Activated naive CD8-positive, alpha-beta T cell (primary cell): ENCODE results near the gene ATXN10.
"Not testable (repeated sequence)": the region's sequence is repeated elsewhere in the genome, so short reads cannot be mapped to it uniquely, and the experiment has no call there.

ENCODE experiments used
- H3K27ac Mint-ChIP-seq: one replicate; pipeline ENCODE4 v1.8.0; 2021; ENCODE audit warnings: mixed read lengths
- H3K27me3 Mint-ChIP-seq: one replicate; pipeline ENCODE4 v1.8.0; 2021; ENCODE audit warnings: mixed read lengths
- H3K36me3 Mint-ChIP-seq: one replicate; pipeline ENCODE4 v1.8.0; 2021; ENCODE audit warnings: mixed read lengths
- H3K4me1 Mint-ChIP-seq: one replicate; pipeline ENCODE4 v1.8.0; 2021; ENCODE audit warnings: low read depth, mixed read lengths
- H3K4me3 Mint-ChIP-seq: one replicate; pipeline ENCODE4 v1.8.0; 2021; ENCODE audit warnings: mild to moderate bottlenecking, mixed read lengths
- H3K9me3 Mint-ChIP-seq: one replicate; pipeline ENCODE4 v1.8.0; 2021; ENCODE audit warnings: low read depth, mixed read lengths

ATXN10 gene, protein sequence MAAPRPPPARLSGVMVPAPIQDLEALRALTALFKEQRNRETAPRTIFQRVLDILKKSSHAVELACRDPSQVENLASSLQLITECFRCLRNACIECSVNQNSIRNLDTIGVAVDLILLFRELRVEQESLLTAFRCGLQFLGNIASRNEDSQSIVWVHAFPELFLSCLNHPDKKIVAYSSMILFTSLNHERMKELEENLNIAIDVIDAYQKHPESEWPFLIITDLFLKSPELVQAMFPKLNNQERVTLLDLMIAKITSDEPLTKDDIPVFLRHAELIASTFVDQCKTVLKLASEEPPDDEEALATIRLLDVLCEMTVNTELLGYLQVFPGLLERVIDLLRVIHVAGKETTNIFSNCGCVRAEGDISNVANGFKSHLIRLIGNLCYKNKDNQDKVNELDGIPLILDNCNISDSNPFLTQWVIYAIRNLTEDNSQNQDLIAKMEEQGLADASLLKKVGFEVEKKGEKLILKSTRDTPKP

GRCh38 chr22:45671783-45672563 lies at the start of gene ATXN10:
Gene ATXN10, plus strand, starts transcription at chr22:45671834. Its CDS starts 230 bp downstream, at chr22:45672064.
- H3K4me3 Mint-ChIP-seq: peak within 1 kb of the TSS; percentile 93
- H3K9me3 Mint-ChIP-seq: no peaks in the 10 kb centered on the region
- peak within 1 kb of the TSS; percentile 90 for H3K27ac Mint-ChIP-seq
- H3K4me1 Mint-ChIP-seq: peaks cover 36% of the 10 kb centered on the region
- H3K36me3 Mint-ChIP-seq: peaks cover 4% of the 10 kb centered on the region
- peaks cover 3% of the 10 kb centered on the region for H3K27me3 Mint-ChIP-seq

DNA sequence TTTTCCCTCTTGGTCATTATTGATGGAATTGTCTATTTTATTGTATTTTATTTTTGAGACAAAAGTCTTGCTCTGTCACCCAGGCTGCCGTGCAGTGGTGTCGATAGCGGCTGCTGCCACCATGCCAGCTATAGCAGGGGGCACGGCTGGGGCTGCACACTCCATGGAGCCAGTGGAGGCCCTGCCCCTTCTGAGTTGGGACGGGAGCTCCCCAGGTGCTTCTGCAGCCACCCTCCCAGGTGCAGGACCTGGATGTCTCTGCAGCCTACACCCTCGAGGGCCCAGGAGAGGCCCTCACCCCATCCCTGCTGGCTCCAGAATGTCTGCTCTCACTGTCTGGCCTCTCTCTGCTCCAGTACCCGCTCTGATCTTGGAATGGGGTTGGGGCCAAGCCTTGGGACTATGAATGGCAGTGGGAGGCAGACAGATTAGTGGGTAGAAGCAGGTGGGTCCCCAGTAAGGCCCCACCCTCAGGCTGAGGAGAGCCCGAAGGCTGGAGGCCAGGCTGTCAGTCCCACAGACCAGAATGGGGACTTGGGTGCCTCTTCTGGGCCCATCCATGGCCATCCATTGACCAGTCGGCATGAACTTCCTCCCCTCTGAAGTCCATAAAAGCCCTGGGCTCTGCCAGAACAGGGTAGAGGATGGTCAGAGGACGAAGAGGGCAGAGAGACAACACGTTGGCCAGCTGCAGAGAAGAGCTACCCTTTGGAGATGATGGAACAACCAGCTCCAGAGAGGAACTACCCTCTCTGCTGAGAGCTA lies 49.6 kb upstream of the ATXN10 start:
- Mint-ChIP-seq H3K9me3 (no peaks in the 10 kb centered on the region), H3K36me3 (no peaks in the 10 kb centered on the region), H3K27me3 (no peaks in the 10 kb centered on the region), H3K4me1 (no peaks in the 10 kb centered on the region), H3K27ac (no peak overlapping the region), H3K4me3 (no peak overlapping the region)

DNA sequence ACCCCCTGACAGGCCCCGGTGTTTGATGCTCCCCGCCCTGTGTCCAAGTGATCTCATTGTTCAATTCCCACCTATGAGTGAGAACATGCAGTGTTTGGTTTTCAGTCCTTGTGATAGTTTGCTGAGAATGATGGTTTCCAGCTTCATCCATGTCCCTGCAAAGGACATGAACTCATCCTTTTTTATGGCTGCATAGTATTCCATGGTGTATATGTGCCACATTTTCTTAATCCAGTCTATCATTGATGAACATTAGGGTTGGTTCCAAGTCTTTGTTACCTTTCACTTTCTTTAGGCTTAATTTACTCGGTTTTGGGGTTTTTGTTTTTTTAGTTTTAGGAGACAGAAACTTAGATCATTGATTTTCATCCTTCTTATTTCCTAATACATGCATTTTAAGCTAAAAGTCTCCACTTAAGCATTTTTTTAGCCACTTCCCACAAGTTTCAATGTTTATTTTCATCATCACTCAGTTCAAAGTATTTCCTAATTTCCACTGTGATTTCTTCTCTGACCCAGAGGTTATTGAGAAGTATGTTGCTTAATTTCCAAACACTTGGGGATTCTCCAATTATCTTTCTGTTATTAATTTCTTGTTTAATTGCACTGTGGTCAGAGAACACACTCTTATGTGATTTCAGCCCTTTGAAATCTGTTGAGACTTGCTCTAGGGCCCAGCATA lies 48.0 kb upstream of the ATXN10 start:
- H3K4me1 Mint-ChIP-seq, H3K36me3 Mint-ChIP-seq, H3K27me3 Mint-ChIP-seq, H3K27ac Mint-ChIP-seq, H3K9me3 Mint-ChIP-seq, H3K4me3 Mint-ChIP-seq: not testable (repeated sequence)

- H3K4me1 Mint-ChIP-seq: no peaks in the 10 kb centered on the region
- H3K27me3 Mint-ChIP-seq: peaks cover 4% of the 10 kb centered on the region
- H3K36me3 Mint-ChIP-seq: no peaks in the 10 kb centered on the region
- no peaks in the 10 kb centered on the region for H3K9me3 Mint-ChIP-seq
- no peak overlapping the region for H3K27ac Mint-ChIP-seq
- H3K4me3 Mint-ChIP-seq: no peak overlapping the region
Measured at GRCh38 chr22:45626198-45626651, 45.4 kb upstream of the ATXN10 start.

DNA sequence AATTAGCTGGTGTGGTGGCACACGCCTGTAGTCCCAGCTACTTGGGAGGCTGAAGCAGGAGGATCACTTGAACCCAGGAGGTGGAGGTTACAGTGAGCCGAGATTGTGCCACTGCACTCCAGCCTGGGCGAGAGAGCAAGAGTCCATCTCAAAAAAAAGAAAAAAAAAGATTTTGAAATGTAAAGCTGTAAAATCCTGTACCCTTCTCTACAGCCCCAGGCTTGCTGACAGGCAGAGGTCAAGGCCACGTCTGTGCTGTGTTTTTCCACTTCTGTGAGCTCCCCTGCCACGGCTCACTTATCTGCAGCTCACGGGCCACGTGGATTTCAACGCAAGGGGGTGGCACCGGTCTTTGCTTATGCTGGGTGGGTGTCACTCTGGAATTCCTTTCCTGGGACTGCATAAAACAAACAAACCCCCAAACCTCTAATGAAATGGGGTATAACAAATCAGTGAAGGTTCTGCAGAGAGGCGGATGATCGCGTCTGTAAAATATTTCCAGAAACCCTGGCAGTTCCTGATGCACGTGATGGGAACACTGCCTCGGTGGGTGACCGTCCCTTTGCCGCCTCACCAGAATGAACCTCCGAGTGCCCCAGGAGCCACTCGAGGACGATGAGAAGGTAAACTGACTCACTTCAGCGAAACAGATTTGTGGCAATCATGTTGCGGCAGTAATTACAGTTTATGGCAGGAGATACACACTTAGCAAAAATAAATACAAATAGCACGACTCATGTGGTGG lies 44.0 kb upstream of the ATXN10 start:
- H3K9me3 Mint-ChIP-seq: no peaks in the 10 kb centered on the region
- no peaks in the 10 kb centered on the region for H3K36me3 Mint-ChIP-seq
- no peak overlapping the region for H3K4me3 Mint-ChIP-seq
- no peaks in the 10 kb centered on the region for H3K4me1 Mint-ChIP-seq
- H3K27me3 Mint-ChIP-seq: peaks cover 9% of the 10 kb centered on the region
- H3K27ac Mint-ChIP-seq: no peak overlapping the region

DNA sequence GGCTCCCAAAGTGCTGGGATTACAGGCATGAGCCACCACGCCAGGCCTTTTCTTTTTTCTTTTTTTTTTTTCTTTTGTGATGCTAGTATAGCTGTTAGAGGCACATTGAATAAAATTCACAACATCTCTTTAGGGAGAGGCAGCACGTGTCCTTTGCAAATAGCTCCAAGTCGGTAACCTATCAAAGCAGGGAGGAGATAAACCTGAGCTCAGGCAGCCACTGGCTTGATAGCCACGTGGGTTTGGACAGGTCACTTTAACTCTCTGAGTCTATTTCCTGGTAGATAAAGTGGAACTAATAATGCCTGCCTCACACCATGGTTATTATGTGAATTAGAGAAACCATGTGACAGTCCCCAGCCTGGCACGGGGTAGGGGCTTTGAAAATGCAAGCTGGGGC lies 43.1 kb upstream of the ATXN10 start:
- Mint-ChIP-seq H3K9me3 (no peaks in the 10 kb centered on the region), H3K27me3 (peaks cover 11% of the 10 kb centered on the region), H3K27ac (no peak overlapping the region), H3K4me1 (no peaks in the 10 kb centered on the region), H3K4me3 (no peak overlapping the region), H3K36me3 (no peaks in the 10 kb centered on the region)

- peaks cover 11% of the 10 kb centered on the region for H3K27me3 Mint-ChIP-seq
Measured at GRCh38 chr22:45629469-45630089, 42.1 kb upstream of the ATXN10 start.

DNA sequence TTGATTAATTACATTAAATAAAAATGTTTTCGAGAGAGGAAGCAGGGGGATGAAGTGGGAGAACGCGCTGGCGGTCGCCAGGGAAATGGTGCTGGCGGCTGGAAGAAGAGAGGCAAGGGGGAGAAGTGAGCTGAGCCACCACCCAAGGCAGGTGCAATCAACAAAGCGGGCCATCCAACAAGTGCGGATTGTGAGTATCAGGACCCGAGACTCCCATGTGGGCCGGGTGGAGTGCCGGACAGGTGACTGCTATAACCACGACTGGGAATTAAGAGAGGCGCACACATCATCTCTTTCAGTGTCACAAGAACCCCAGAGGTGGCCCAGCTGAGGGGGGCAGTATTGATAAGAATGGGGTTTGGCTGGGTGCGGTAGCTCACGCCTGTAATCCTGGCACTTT lies 41.2 kb upstream of the ATXN10 start:
- no peak overlapping the region for H3K4me3 Mint-ChIP-seq
- peaks cover 11% of the 10 kb centered on the region for H3K27me3 Mint-ChIP-seq
- H3K9me3 Mint-ChIP-seq: no peaks in the 10 kb centered on the region
- H3K27ac Mint-ChIP-seq: no peak overlapping the region
- no peaks in the 10 kb centered on the region for H3K36me3 Mint-ChIP-seq
- no peaks in the 10 kb centered on the region for H3K4me1 Mint-ChIP-seq

More at GRCh38 chr22:45629469-45630089, 42.1 kb upstream of the ATXN10 start:
- Mint-ChIP-seq H3K4me1 (no peaks in the 10 kb centered on the region), H3K4me3 (no peak overlapping the region), H3K27ac (no peak overlapping the region), H3K9me3 (no peaks in the 10 kb centered on the region), H3K36me3 (no peaks in the 10 kb centered on the region)

GRCh38 chr22:45631140-45631840 lies 40.3 kb upstream of the ATXN10 start:
- Mint-ChIP-seq H3K36me3 (no peaks in the 10 kb centered on the region), H3K4me3 (no peak overlapping the region), H3K27ac (no peak overlapping the region), H3K27me3 (peaks cover 11% of the 10 kb centered on the region), H3K9me3 (no peaks in the 10 kb centered on the region), H3K4me1 (no peaks in the 10 kb centered on the region)

GRCh38 chr22:45631841-45632238 lies 39.8 kb upstream of the ATXN10 start:
- no peak overlapping the region for H3K4me3 Mint-ChIP-seq
- H3K4me1 Mint-ChIP-seq: no peaks in the 10 kb centered on the region
- peaks cover 11% of the 10 kb centered on the region for H3K27me3 Mint-ChIP-seq
- no peak overlapping the region for H3K27ac Mint-ChIP-seq
- H3K9me3 Mint-ChIP-seq: no peaks in the 10 kb centered on the region
- no peaks in the 10 kb centered on the region for H3K36me3 Mint-ChIP-seq

DNA sequence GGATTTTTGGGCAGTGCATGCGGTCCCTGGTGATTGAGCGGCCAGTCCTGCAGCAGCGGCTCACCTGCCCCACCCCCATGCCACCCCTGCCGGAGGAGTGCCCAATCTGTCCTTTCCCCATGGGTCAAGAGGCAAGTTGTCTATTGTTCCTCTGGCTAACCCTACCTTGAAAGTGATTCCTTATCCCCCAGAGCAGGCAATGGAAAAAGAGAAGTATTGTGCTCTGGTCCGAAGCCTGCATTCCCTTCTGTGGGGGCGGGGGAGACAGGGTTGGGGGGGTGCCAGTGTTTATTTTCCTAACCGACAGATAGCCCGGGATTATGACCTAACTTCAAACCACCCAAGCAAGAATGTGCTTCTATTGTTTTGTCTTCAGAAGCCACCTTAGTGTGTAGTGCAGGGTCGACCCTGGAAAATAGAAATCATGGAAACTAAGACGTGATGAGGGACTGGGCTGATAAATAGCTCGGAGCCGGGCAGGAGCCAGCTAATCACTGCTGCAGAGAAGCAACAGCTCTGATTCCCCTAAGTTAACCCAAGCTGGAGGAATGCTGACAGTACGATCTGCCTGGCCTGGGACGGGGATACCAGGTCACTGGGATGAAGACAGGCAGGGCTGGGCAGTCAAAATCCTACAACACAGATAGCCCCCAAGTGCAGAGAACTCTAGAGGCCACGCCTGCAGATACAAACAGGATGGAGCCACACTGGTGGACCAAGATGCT lies 38.7 kb upstream of the ATXN10 start:
- no peak overlapping the region for H3K27ac Mint-ChIP-seq
- no peaks in the 10 kb centered on the region for H3K9me3 Mint-ChIP-seq
- no peaks in the 10 kb centered on the region for H3K36me3 Mint-ChIP-seq
- peaks cover 14% of the 10 kb centered on the region for H3K27me3 Mint-ChIP-seq
- H3K4me3 Mint-ChIP-seq: no peak overlapping the region
- no peaks in the 10 kb centered on the region for H3K4me1 Mint-ChIP-seq

- no peaks in the 10 kb centered on the region for H3K9me3 Mint-ChIP-seq
- no peaks in the 10 kb centered on the region for H3K36me3 Mint-ChIP-seq
- H3K27me3 Mint-ChIP-seq: peaks cover 18% of the 10 kb centered on the region
- H3K4me3 Mint-ChIP-seq: no peak overlapping the region
- no peaks in the 10 kb centered on the region for H3K4me1 Mint-ChIP-seq
- no peak overlapping the region for H3K27ac Mint-ChIP-seq
Measured at GRCh38 chr22:45636683-45637082, 35.0 kb upstream of the ATXN10 start.
